ENCODE measurements around the gene ACAP2. TPM values are rescaled to one million over a fixed set of nuclear protein-coding genes. Genes with fewer than 3 reads are reported as not detected.

Gene ACAP2
- total and polyA plus RNA-seq, 2 donors (not counting 1 experiment from before 2014, with no cell fraction given), result 33.7 to 86.5 TPM

DNA sequence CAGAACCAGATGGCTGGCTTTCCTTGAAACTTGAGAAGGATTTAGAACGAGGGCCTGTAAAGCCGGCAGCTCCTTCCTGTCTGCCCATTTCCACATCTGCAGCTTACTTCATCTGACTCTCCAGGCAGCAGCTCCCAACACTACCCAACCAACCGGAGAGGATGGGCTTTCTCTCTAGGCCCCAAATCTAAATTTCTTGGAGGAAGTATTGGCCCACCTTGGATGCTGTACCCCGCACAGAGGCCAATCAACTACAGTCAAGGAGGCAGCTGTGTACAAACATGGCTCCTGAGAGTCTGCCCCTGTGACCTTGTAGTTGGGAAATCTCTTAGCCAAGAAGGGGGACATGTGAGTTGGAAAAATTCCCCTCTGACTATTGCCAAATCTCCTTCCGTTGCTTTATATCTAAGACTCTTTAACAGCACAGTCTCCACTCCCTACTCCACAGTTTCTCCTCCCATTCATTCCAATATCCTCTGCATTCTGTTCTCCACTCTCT lies 8.0 kb upstream of the ACAP2 start:
- Histone ChIP-seq H3K36me3 (ENCODE audit: control insufficient read depth, insufficient read depth, low read length) (no peaks in the 10 kb centered on the region), H4K20me1 (ENCODE audit: control insufficient read depth, extremely low read depth, insufficient read depth, low read length) (no peaks in the 10 kb centered on the region), H3K79me2 (ENCODE audit: control insufficient read depth, insufficient read depth, low read length) (no peaks in the 10 kb centered on the region), H2AFZ (ENCODE audit: low read length) (peak overlapping the region; percentile 77), H3K27ac (ENCODE audit: insufficient read depth, low read length) (peak overlapping the region; percentile 70), H3K4me2 (ENCODE audit: extremely low read depth, insufficient read depth, low read length) (peak overlapping the region; percentile 66), H3K4me3 (replicated peaks in 1 of 4; ENCODE audit: control extremely low read depth in 1 of 4, insufficient read depth in 1 of 4, low read depth in 3 of 4, low read length in 4 of 4) (peak overlapping the region in 1 of 4 experiments; percentile 25), H3K9ac (ENCODE audit: insufficient read depth, low read length) (peak overlapping the region; percentile 13), H3K4me1 (ENCODE audit: control insufficient read depth, extremely low read depth, insufficient read depth, low read length) (peaks cover 6% of the 10 kb centered on the region), H3K27me3 (ENCODE audit: control insufficient read depth, insufficient read depth, low read length) (no peaks in the 10 kb centered on the region), H3K9me3 (ENCODE audit: control insufficient read depth, insufficient read depth, low read depth, low read length) (no peaks in the 10 kb centered on the region)
- no peak for TF ChIP-seq EZH2 (IDR thresholded peaks at IDR 0.05; ENCODE audit: low read length, missing control alignments)
- TF ChIP-seq, protein P1, sequence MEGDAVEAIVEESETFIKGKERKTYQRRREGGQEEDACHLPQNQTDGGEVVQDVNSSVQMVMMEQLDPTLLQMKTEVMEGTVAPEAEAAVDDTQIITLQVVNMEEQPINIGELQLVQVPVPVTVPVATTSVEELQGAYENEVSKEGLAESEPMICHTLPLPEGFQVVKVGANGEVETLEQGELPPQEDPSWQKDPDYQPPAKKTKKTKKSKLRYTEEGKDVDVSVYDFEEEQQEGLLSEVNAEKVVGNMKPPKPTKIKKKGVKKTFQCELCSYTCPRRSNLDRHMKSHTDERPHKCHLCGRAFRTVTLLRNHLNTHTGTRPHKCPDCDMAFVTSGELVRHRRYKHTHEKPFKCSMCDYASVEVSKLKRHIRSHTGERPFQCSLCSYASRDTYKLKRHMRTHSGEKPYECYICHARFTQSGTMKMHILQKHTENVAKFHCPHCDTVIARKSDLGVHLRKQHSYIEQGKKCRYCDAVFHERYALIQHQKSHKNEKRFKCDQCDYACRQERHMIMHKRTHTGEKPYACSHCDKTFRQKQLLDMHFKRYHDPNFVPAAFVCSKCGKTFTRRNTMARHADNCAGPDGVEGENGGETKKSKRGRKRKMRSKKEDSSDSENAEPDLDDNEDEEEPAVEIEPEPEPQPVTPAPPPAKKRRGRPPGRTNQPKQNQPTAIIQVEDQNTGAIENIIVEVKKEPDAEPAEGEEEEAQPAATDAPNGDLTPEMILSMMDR (conservative IDR thresholded peaks at IDR 0.05 in 1 of 2, IDR thresholded peaks at IDR 0.05 in 1 of 2; ENCODE audit: low read depth in 1 of 2, low read length in 2 of 2), result no peak
- peak; percentile 24 to 94 for DNase-seq (ENCODE audit: low read depth in 2 of 2)

DNA sequence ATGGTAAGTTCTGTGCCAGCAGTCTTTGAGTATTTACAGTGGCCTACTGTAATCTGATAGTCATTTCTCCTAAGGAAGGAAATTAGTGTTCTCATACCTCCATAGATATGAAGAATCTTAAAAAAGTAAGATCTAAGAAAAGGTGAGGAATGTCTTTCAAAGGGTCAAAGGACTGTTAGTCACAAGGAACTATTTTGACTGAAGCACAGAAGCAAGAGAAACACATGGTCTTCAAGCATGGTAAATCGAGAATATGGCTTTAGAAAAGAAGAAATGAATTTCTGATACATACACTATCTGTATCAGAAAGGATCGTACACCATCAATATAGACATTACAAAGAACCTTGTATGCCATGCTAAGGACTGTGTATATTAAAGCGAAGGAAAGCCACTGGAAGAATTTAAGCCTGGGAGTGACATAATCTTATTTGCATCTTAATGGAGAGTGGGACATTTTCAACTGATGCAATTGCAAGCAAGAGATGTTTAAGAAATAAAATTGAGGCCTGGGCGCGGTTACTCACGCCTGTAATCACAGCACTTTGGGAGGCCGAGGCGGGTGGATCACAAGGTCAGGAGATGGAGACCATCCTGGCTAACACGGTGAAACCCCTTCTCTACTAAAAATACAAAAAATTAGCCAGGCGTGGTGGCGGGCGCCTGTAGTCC lies 5.5 kb upstream of the ACAP2 start:
- no peaks in the 10 kb centered on the region for H3K79me2 ChIP-seq (ENCODE audit: control insufficient read depth, insufficient read depth, low read length)
- H3K4me2 ChIP-seq (ENCODE audit: extremely low read depth, insufficient read depth, low read length), result no peak overlapping the region
- H3K9me3 ChIP-seq (ENCODE audit: control insufficient read depth, insufficient read depth, low read depth, low read length), result no peaks in the 10 kb centered on the region
- H3K4me3 ChIP-seq (replicated peaks in 1 of 4; ENCODE audit: control extremely low read depth in 1 of 4, insufficient read depth in 1 of 4, low read depth in 3 of 4, low read length in 4 of 4), result no peak overlapping the region
- no peaks in the 10 kb centered on the region for H3K27me3 ChIP-seq (ENCODE audit: control insufficient read depth, insufficient read depth, low read length)
- no peaks in the 10 kb centered on the region for H4K20me1 ChIP-seq (ENCODE audit: control insufficient read depth, extremely low read depth, insufficient read depth, low read length)
- H3K36me3 ChIP-seq (ENCODE audit: control insufficient read depth, insufficient read depth, low read length), result no peaks in the 10 kb centered on the region
- H3K4me1 ChIP-seq (ENCODE audit: control insufficient read depth, extremely low read depth, insufficient read depth, low read length), result peaks cover 10% of the 10 kb centered on the region
- DNase-seq (ENCODE audit: low read depth in 2 of 2), result no peak
- H3K9ac ChIP-seq (ENCODE audit: insufficient read depth, low read length), result no peak overlapping the region
- no peak overlapping the region for H2AFZ ChIP-seq (ENCODE audit: low read length)
- TF ChIP-seq, protein P1 (conservative IDR thresholded peaks at IDR 0.05 in 1 of 2, IDR thresholded peaks at IDR 0.05 in 1 of 2; ENCODE audit: low read depth in 1 of 2, low read length in 2 of 2), result no peak
- TF ChIP-seq EZH2 (IDR thresholded peaks at IDR 0.05; ENCODE audit: low read length, missing control alignments), result no peak
- no peak overlapping the region for H3K27ac ChIP-seq (ENCODE audit: insufficient read depth, low read length)

GRCh38 chr3:195447201-195447600 lies 4.4 kb upstream of the ACAP2 start:
- Histone ChIP-seq H3K9me3 (ENCODE audit: control insufficient read depth, insufficient read depth, low read depth, low read length) (no peaks in the 10 kb centered on the region), H3K36me3 (ENCODE audit: control insufficient read depth, insufficient read depth, low read length) (no peaks in the 10 kb centered on the region), H3K4me3 (replicated peaks in 1 of 4; ENCODE audit: control extremely low read depth in 1 of 4, insufficient read depth in 1 of 4, low read depth in 3 of 4, low read length in 4 of 4) (no peak overlapping the region), H2AFZ (ENCODE audit: low read length) (no peak overlapping the region), H3K4me1 (ENCODE audit: control insufficient read depth, extremely low read depth, insufficient read depth, low read length) (peaks cover 10% of the 10 kb centered on the region), H4K20me1 (ENCODE audit: control insufficient read depth, extremely low read depth, insufficient read depth, low read length) (no peaks in the 10 kb centered on the region), H3K27ac (ENCODE audit: insufficient read depth, low read length) (no peak overlapping the region), H3K27me3 (ENCODE audit: control insufficient read depth, insufficient read depth, low read length) (no peaks in the 10 kb centered on the region), H3K4me2 (ENCODE audit: extremely low read depth, insufficient read depth, low read length) (no peak overlapping the region), H3K79me2 (ENCODE audit: control insufficient read depth, insufficient read depth, low read length) (peaks cover 5% of the 10 kb centered on the region), H3K9ac (ENCODE audit: insufficient read depth, low read length) (no peak overlapping the region)
- no peak for DNase-seq (ENCODE audit: low read depth in 2 of 2)
- TF ChIP-seq, protein P1 (conservative IDR thresholded peaks at IDR 0.05 in 1 of 2, IDR thresholded peaks at IDR 0.05 in 1 of 2; ENCODE audit: low read depth in 1 of 2, low read length in 2 of 2), result no peak
- TF ChIP-seq EZH2 (IDR thresholded peaks at IDR 0.05; ENCODE audit: low read length, missing control alignments), result no peak

All from fibroblast of lung (primary cell).